GM19023 (cell line): ENCODE results near the gene AUTS2.

ENCODE experiments used
- ATAC-seq: cut with Tn5 transposase; IDR thresholded peaks from one replicate; pipeline ENCODE4 v1.9.1; 2021; ENCODE audit warnings: mild to moderate bottlenecking, moderate library complexity; ENCODE audit not compliant: unreplicated experiment

Gene AUTS2

DNA sequence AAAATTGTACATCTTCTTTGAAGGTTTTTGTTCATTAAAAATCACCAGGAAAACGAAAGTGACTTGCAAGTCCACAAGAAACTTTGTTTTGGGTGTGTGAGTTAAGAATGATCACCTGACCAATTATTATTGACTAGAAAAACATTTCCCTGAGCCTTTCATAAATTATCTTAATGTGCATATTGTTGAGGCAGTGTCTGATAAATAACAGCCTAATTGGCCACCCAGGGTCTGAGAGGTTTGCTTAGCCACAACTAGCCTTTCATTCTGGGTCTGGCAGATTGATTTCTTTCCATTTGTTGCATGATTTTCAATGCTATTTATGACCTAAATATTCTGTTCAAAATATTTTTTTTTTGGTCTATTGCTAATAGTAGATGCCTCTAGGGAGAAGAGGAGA lies 152.8 kb downstream of the AUTS2 start:
- ATAC-seq = no peak

DNA sequence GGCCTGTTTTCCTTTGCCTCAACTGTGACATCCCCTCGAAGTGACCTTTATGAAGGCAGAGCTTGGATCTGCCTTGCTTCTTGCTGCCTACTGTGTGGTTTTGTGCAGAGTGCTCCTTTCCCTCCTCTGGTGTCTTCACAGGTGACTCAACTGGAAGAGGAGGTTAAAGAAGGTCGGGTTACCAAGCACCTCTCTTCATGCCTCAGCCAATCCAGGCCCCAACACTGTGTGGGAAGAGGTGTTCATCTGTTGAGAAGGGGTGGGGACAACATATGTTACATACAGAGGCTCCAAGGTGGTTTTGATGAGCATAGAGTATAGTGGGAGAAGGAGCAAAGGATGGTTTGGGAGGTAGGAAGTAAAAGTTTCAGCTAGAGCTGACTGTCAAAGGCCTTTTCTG lies 155.7 kb downstream of the AUTS2 start:
- no peak for ATAC-seq

- ATAC-seq = no peak
Observed at GRCh38 chr7:69754476-69754875, 156.2 kb downstream of the AUTS2 start.

DNA sequence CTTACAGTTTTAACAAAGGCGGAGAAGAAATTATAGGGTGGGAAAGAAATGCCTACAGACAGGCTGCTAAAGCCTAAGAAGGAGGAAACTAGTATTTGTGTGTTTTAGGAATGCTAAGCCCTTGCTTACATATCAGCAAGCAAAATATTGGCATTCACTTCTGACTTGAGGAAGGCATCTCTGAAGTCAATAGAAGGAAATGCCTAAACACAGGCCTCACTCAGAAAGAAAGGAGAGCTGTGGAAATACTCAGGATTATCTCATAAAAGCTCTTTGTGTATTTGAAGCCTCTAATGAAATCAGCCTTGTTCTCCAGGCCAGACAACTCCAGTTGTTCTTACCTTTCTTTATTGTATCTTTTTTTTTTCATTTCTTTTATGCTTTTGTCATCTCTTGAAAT lies 158.0 kb downstream of the AUTS2 start:
- ATAC-seq = no peak

DNA sequence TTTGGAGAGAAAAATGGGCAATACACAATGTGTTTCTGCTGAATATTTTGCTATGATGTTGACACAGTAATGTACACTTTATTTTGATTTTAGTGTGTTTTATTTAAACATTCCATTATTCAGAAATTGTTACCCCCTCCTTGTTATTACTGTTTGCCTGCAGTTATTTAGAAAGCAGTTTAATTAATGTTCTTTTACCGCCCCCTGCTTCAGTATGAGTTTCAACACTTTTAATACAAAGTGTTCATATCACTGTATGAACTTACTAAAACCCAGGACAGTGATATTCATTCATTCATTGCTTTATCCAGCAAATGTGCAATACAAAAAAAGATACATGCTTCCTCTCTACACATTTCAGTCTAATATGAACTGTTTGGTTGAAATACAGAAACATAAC lies 159.3 kb downstream of the AUTS2 start:
- no peak for ATAC-seq

DNA sequence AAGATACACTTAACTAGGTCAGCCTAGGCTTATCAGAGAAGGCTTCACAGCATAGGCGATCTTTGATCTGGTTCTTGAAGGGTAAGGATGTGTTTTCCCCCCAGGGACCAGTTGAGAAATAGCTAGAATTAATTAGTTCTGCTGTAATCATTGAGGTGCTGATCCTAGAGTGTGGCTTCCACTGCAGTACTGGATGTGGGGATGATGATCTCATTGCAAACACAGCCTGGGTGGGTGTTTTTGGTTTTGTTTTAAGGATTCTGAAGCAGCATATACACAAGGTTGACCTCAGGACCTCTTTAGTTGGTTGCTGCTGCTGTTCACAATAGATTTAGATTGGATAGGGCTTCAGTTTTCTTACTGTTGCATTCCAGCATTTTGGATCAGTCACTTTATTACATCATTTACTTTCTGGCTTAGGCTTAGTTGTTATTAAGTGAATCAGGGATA lies 159.7 kb downstream of the AUTS2 start:
- ATAC-seq = no peak

DNA sequence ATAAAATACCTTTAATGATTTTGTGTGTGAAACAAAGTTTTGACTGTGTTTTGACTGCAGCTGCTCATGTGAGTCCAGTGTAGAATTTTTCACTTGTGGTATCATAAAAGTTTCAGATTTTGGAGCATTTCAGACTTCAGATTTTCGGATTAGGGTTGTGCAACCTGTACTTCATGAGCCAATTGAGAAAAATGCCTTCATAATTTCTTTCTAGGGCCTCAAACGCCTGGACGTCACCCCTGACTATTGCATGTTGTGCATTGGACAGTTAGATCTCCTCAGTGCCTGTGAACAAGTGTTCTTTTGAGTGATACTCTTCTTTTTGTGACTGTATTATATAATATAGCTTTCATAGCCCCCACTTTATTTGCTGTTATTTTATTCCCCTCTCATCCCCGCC lies 161.1 kb downstream of the AUTS2 start:
- no peak for ATAC-seq

DNA sequence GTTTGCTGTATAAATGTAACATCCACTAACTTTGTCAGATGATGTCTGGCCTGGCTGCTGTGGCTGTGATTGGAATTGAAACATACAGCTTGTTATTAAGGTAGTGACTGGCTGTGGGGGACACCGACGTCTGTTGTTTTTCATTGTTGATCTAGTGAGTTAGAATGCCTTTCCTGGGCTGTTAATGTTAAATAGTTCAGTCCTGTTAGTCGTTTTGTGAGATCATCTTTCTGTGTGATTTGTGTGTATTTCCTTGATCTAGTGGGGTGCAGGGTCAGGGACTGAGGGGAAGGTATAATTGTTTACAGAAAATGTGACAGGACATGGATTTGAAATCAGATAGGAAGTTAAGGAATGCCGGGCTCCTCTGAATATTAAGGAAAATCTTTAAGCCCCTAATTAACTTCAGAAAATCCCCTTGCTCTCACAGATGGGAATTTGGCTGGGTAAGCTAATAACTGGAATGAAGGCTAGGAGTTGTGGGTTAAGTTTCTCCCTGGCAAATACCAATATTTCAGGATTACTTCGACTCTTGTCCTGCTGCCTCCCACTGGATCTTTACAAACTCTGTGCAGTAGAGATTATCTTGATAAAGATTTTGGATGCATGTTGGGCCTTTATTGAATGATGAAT lies 163.1 kb downstream of the AUTS2 start:
- no peak for ATAC-seq

DNA sequence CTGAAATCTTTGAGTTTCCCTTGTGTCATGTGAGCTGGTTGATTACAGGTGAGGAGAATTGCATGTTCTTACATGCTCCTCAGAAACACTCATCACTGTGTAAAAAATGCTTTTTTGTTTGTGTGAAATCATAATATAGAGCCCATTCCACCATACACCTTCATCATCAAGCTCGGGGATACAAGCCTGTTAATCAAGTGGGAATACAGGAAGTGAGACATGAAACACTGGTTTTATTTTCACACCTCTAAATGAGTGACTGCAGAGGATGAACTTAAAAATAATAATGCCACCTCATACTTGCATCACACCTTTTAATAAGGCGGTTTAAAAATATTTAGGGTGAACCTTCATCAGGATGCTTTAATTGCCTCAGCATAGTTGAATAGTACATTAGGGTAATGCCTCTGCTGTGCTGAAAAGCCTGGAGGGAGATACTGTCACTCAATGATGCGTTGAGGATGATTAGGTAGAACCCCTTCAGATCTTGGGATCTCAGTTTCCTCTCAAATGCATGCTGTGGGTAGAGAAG lies 164.6 kb downstream of the AUTS2 start:
- no peak for ATAC-seq

GRCh38 chr7:69763513-69763912 lies 165.2 kb downstream of the AUTS2 start:
- ATAC-seq = no peak

DNA sequence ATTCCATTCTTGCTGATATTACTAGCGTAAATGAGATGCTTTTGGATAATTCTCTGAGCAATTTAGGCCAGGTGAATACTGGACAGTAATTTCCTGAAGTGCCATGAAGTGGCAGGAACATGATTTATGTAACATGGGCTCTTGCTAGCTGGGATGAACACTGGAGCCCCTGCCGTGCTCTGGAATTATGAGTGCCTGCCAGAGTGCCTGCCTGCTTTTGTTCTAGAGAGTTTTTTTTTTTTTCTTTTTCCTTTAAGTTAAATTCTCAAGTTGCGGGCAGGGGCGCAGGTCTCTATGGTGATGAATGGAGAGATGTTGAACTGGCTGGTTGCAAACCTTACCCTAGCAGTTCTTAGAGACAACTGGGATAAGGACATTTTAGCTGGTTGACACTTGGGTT lies 165.9 kb downstream of the AUTS2 start:
- no peak for ATAC-seq

- ATAC-seq = no peak
Observed at GRCh38 chr7:69764681-69765080, 166.4 kb downstream of the AUTS2 start.

DNA sequence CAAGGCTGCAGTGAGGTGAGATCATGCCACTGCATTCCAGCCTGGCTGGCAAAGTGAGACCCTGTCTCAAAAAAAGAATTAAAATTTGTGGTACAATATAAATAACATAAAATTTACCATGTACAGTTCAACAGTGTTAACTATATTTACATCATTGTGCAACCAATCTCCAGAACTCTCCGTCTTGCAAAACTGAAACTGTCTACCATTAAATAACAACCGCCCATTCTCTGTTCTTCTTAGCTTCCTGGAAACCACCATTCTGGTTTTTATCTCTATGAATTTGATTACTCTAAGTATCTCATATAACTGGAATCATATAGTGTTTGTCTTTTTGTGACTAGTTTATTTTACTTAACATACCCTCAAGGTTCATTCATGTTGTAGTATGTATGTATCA lies 167.6 kb downstream of the AUTS2 start:
- ATAC-seq = no peak

DNA sequence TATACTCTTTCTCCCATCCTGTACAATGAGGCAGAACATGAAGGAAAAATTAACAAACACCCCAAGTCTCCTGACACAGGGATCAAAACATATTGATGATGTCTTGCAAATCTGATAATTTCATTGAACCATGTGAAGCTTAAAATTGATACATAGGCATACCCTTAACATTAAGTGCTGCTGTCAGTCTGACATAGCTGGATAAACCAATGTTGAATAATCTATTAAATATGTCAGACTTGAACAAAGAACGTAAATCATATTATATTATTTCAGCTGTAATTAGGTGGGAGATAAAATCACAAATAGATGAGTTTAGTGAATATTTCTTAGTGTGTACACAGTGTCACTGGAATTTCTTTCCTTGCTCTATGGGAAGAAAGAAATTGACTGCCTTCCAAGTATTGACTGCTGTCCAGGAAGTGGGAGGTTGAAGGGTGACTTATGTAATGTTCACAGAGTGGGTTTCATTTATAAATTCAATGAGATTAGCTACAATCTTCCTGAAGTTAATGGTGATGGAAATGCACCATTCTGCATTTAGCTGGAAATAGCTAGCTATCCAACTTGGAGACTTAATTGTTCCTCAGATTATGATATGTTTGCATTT lies 170.8 kb downstream of the AUTS2 start:
- ATAC-seq = no peak

- no peak for ATAC-seq
Observed at GRCh38 chr7:69769826-69770225, 171.6 kb downstream of the AUTS2 start.

- no peak for ATAC-seq
Observed at GRCh38 chr7:69770613-69771012, 172.3 kb downstream of the AUTS2 start.

GRCh38 chr7:69772718-69773436 lies 174.6 kb downstream of the AUTS2 start:
- no peak for ATAC-seq

DNA sequence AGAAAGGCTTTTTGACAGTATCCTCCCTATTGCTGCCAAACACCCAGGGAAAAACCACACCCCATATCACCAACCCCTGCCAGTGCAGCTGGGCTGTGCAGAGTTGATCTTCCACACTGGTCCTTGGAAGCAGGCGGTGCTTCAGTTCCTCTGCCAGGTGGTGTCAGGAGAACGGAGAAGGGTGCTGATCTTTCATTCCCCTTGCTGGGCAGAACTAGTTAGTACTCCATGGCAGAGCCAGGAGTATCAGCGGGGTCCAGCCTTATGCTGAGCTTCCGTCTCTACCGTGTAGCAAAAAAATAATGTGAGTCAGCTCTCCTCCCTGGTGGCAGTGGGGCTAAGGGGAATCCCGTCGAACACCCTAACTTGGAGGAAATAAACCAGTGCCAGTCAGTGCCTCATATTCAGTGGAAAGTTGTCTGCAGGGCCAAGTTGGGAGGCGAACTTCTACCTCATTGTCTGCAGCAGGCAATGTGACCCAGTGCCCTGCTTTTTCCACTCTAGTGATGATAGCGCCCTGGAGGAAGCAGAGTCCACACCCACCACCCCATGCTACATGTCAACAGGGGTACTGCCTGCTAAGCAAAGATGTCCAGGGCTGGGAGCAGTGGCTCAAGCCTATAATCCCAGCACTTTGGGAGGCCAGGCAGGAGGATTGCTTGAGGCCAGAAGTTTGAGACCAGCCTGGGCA lies 175.4 kb downstream of the AUTS2 start:
- ATAC-seq = no peak

- ATAC-seq = no peak
Observed at GRCh38 chr7:69775231-69775771, 177.0 kb downstream of the AUTS2 start.

DNA sequence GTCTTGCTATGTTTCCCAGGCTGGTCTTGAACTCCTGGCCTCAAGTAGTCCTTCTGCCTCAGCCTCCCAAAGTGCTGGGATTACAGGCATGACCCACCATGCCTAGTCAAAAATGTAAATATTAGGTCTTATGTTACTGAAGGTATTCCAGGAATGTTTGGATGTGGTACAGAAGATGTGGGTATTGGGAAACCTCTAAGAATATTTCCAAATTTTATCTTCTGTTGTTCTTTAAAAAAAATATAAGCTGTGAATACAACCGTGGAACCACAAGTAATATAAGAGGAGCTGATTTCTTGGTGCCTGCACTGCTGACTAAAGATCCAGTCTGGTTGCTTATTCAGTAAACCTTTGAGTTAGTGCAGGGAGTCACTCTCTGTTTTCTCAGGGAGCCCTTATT lies 178.3 kb downstream of the AUTS2 start:
- ATAC-seq = no peak

DNA sequence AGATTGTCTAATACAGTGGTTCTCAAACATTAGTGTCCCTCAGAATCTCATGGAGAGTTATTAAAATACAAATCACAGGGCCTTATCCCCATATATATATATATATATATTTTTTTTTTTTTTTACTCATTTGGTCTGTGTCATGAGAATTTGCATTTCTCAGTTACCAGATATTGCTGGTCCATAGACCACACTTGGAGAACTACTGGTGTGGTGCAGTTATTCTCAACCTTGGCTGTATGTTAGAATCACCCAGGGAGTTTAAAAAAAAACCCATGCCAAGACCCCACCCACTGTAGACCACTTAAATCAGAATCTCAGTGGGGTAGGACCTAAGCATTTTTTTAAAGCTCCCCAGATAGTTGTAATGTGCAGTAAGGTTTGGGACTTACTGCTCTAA lies 179.9 kb downstream of the AUTS2 start:
- no peak for ATAC-seq
